ENCODE data around the gene CDC34.

CDC34 gene

DNA sequence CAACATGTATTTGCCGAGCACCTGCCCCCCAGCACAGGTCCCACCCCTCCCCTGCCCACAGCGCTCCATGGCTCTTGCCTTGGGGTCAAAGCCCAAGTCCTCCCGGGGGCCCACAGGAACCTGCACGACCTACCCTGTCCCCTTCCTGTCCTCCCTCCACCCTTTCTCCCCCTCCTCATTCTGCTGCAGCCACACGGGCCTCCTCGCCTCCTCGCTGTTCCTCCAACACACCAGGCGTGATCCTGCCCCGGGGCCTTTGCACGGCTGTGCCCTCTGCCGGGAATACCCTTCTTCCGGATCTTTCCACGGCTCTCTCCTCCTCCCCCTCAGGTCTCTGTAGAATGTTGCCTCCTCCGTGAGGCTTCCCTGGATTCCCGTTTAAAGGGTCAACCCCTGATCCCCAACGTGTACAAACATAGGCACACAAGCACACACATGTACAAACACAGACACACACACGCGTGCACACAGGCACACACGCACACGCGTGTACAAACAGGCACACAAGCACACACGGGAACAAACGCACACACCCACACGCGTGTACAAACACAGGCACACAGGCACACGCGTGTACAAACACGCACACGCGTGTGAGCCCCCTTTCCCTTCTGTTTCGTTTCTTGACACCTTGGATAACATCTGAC, 32.5 kb upstream of the CDC34 start:
- Histone ChIP-seq H3K4me3 (ENCODE audit: low read depth in 1 of 2, low read length in 2 of 2) (no peak overlapping the region), H3K27ac (ENCODE audit: low read depth, low read length) (no peak overlapping the region), H3K4me1 (ENCODE audit: insufficient read depth, low read length) (no peaks in the 10 kb centered on the region), H3K27me3 (ENCODE audit: control insufficient read depth in 1 of 2, insufficient read depth in 2 of 2, low read length in 2 of 2) (peaks cover 7 to 36% of the 10 kb centered on the region in 2 donors), H3K9me3 (ENCODE audit: low read length) (no peaks in the 10 kb centered on the region), H3K9ac (ENCODE audit: low read length) (no peak overlapping the region), H3K36me3 (ENCODE audit: insufficient read depth, low read length) (no peaks in the 10 kb centered on the region)

DNA sequence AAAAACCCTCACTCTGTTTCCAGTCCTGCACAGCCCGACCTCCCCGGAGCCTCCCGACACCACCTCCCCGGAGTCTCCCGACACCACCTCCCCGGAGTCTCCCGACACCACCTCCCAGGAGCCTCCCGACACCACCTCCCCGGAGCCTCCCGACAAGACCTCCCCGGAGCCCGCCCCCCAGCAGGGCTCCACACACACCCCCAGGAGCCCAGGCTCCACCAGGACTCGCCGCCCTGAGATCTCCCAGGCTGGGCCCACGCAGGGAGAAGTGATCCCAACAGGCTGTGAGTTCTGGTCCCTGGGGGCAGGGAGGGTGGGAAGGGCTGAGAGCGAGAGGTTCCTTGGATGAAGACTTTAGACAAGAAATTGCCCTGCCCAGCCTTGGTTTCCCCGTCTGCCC, 29.9 kb upstream of the CDC34 start:
- Histone ChIP-seq H3K27ac (ENCODE audit: low read depth, low read length) (no peak overlapping the region), H3K27me3 (ENCODE audit: control insufficient read depth in 1 of 2, insufficient read depth in 2 of 2, low read length in 2 of 2) (peaks cover 7 to 17% of the 10 kb centered on the region in 2 donors), H3K9ac (ENCODE audit: low read length) (no peak overlapping the region), H3K4me3 (ENCODE audit: low read depth in 1 of 2, low read length in 2 of 2) (no peak overlapping the region), H3K4me1 (ENCODE audit: insufficient read depth, low read length) (peaks cover 4% of the 10 kb centered on the region), H3K36me3 (ENCODE audit: insufficient read depth, low read length) (no peaks in the 10 kb centered on the region), H3K9me3 (ENCODE audit: low read length) (no peaks in the 10 kb centered on the region)

GRCh38 chr19:504616-505015, 26.9 kb upstream of the CDC34 start:
- Histone ChIP-seq H3K4me1 (ENCODE audit: insufficient read depth, low read length) (peaks cover 16% of the 10 kb centered on the region), H3K27me3 (ENCODE audit: control insufficient read depth in 1 of 2, insufficient read depth in 2 of 2, low read length in 2 of 2) (no peaks in the 10 kb centered on the region), H3K9me3 (ENCODE audit: low read length) (no peaks in the 10 kb centered on the region), H3K9ac (ENCODE audit: low read length) (no peak overlapping the region), H3K27ac (ENCODE audit: low read depth, low read length) (no peak overlapping the region), H3K36me3 (ENCODE audit: insufficient read depth, low read length) (no peaks in the 10 kb centered on the region), H3K4me3 (ENCODE audit: low read depth in 1 of 2, low read length in 2 of 2) (no peak overlapping the region)

DNA sequence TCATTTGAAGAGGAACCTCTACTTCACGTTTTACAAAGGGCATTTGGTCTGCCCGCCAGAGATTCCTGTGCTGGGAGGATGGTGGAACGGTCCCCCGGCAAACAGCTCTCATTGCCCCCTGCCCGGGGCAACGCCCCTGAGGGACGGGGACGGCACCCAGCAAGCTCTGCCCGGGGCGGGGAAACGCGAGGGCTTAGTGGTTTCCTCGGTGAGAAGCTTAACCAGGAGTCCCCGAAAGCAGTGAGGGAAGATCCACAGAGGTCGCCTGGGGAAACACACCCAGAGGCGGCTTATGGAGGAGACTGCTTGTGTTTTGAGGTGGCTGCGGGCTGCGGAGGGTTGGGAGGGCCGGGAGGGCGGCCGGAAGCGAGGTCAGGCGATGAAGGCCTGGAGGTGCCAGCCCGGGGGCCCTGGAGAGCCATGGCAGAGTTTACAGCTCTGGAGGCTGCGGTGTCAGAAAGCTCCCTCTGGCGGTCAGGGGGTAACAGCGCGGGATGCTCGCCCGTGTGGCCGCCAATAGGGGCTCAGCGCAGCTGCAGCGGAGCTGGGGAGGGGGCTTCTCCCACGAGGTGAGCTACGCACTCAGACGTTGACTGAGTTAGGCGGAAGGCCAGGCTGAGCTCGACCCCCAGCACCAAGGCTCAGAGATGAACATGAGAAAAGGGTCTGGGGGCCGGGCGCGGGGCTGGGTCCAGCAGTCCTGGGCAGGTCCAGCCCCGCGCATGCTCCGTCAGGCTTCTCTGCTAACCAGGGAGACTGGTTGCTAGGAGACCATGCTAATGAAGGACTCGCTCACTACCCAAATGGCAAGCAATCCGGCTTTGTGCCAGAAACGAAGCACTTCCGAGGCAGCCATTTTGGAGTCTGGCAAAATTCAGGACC, 24.9 kb upstream of the CDC34 start:
- Histone ChIP-seq H3K36me3 (ENCODE audit: insufficient read depth, low read length) (no peaks in the 10 kb centered on the region), H3K27ac (ENCODE audit: low read depth, low read length) (peak overlapping the region; percentile 82), H3K4me1 (ENCODE audit: insufficient read depth, low read length) (peaks cover 29% of the 10 kb centered on the region), H3K4me3 (ENCODE audit: low read depth in 1 of 2, low read length in 2 of 2) (peak overlapping the region; percentile 72), H3K9me3 (ENCODE audit: low read length) (no peaks in the 10 kb centered on the region), H3K27me3 (ENCODE audit: control insufficient read depth in 1 of 2, insufficient read depth in 2 of 2, low read length in 2 of 2) (no peaks in the 10 kb centered on the region), H3K9ac (ENCODE audit: low read length) (no peak overlapping the region)

- H3K9me3 ChIP-seq (ENCODE audit: low read length), result no peaks in the 10 kb centered on the region
- H3K27ac ChIP-seq (ENCODE audit: low read depth, low read length), result peak within 1 kb of the TSS; percentile 82
- H3K9ac ChIP-seq (ENCODE audit: low read length), result no peak within 1 kb of the TSS
- peaks cover 29% of the 10 kb centered on the region for H3K4me1 ChIP-seq (ENCODE audit: insufficient read depth, low read length)
- no peaks in the 10 kb centered on the region for H3K27me3 ChIP-seq (ENCODE audit: control insufficient read depth in 1 of 2, insufficient read depth in 2 of 2, low read length in 2 of 2)
- peak within 1 kb of the TSS; percentile 72 for H3K4me3 ChIP-seq (ENCODE audit: low read depth in 1 of 2, low read length in 2 of 2)
- H3K36me3 ChIP-seq (ENCODE audit: insufficient read depth, low read length), result no peaks in the 10 kb centered on the region
Observed at GRCh38 chr19:507286-508203, 24.0 kb upstream of the CDC34 start, which contains the start of gene TPGS1. TPGS1 (plus strand) TSS chr19:507497; CDS start chr19:507507, 10 bp downstream.

GRCh38 chr19:508204-509150, 23.1 kb upstream of the CDC34 start:
- peak overlapping the region; percentile 72 for H3K4me3 ChIP-seq (ENCODE audit: low read depth in 1 of 2, low read length in 2 of 2)
- H3K9ac ChIP-seq (ENCODE audit: low read length), result no peak overlapping the region
- H3K9me3 ChIP-seq (ENCODE audit: low read length), result no peaks in the 10 kb centered on the region
- H3K36me3 ChIP-seq (ENCODE audit: insufficient read depth, low read length), result peaks cover under 1% of the 10 kb centered on the region
- H3K27ac ChIP-seq (ENCODE audit: low read depth, low read length), result no peak overlapping the region
- peaks cover 29% of the 10 kb centered on the region for H3K4me1 ChIP-seq (ENCODE audit: insufficient read depth, low read length)
- no peaks in the 10 kb centered on the region for H3K27me3 ChIP-seq (ENCODE audit: control insufficient read depth in 1 of 2, insufficient read depth in 2 of 2, low read length in 2 of 2)

DNA sequence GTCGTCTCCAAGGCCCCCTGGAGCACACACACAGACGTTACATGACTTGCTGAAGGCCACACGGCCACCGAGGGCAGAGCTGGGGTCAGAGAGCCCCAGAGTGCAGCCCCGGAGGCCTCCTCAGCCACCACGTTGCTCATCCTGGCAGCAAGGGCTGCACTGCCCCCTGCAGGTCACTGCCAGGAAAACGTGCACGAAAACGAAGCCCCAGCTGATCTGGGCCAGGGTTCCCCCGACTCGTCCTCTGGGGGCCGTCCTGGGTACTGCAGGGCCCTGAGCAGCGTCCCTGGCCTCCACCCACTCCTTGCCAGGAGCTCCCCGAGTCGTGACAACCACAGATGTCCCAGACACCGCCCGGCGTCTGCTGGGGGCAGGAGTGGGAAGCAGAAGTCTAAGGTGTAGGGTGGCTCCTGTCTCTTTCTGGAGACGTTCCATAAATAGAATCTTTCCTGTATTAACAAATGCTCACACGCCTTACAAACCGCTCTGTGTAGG, 20.9 kb upstream of the CDC34 start:
- Histone ChIP-seq H3K27ac (ENCODE audit: low read depth, low read length) (peak overlapping the region; percentile 59), H3K4me3 (ENCODE audit: low read depth in 1 of 2, low read length in 2 of 2) (no peak overlapping the region), H3K36me3 (ENCODE audit: insufficient read depth, low read length) (peaks cover 6% of the 10 kb centered on the region), H3K4me1 (ENCODE audit: insufficient read depth, low read length) (peaks cover 29% of the 10 kb centered on the region), H3K27me3 (ENCODE audit: control insufficient read depth in 1 of 2, insufficient read depth in 2 of 2, low read length in 2 of 2) (no peaks in the 10 kb centered on the region), H3K9me3 (ENCODE audit: low read length) (no peaks in the 10 kb centered on the region), H3K9ac (ENCODE audit: low read length) (no peak overlapping the region)

GRCh38 chr19:511101-511851, 20.3 kb upstream of the CDC34 start:
- H3K9ac ChIP-seq (ENCODE audit: low read length), result no peak overlapping the region
- H3K4me3 ChIP-seq (ENCODE audit: low read depth in 1 of 2, low read length in 2 of 2), result no peak overlapping the region
- H3K4me1 ChIP-seq (ENCODE audit: insufficient read depth, low read length), result peaks cover 27% of the 10 kb centered on the region

GRCh38 chr19:512547-513365, 18.8 kb upstream of the CDC34 start:
- Histone ChIP-seq H3K27ac (ENCODE audit: low read depth, low read length) (no peak overlapping the region), H3K27me3 (ENCODE audit: control insufficient read depth in 1 of 2, insufficient read depth in 2 of 2, low read length in 2 of 2) (no peaks in the 10 kb centered on the region), H3K4me1 (ENCODE audit: insufficient read depth, low read length) (peaks cover 24% of the 10 kb centered on the region), H3K4me3 (ENCODE audit: low read depth in 1 of 2, low read length in 2 of 2) (no peak overlapping the region), H3K9me3 (ENCODE audit: low read length) (no peaks in the 10 kb centered on the region), H3K36me3 (ENCODE audit: insufficient read depth, low read length) (peaks cover 6% of the 10 kb centered on the region), H3K9ac (ENCODE audit: low read length) (no peak overlapping the region)

More at GRCh38 chr19:511101-511851, 20.3 kb upstream of the CDC34 start:
- peaks cover 6% of the 10 kb centered on the region for H3K36me3 ChIP-seq (ENCODE audit: insufficient read depth, low read length)
- H3K9me3 ChIP-seq (ENCODE audit: low read length), result no peaks in the 10 kb centered on the region
- no peaks in the 10 kb centered on the region for H3K27me3 ChIP-seq (ENCODE audit: control insufficient read depth in 1 of 2, insufficient read depth in 2 of 2, low read length in 2 of 2)
- peak overlapping the region; percentile 59 for H3K27ac ChIP-seq (ENCODE audit: low read depth, low read length)
